GM18502 (cell line): ENCODE data around the gene UBXN6.

ENCODE experiments used
- ATAC-seq: cut with Tn5 transposase; IDR thresholded peaks from one replicate; pipeline ENCODE4 v1.9.1; 2021; ENCODE audit warnings: mild to moderate bottlenecking; ENCODE audit not compliant: unreplicated experiment, poor library complexity

The UBXN6 gene

GRCh38 chr19:4443188-4443587 is 14.4 kb downstream of the UBXN6 start:
- no peak for ATAC-seq

- ATAC-seq, result no peak
Measured at GRCh38 chr19:4442819-4443146, 14.8 kb downstream of the UBXN6 start.

- no peak for ATAC-seq
Measured at GRCh38 chr19:4441994-4442818, 15.4 kb downstream of the UBXN6 start.

DNA sequence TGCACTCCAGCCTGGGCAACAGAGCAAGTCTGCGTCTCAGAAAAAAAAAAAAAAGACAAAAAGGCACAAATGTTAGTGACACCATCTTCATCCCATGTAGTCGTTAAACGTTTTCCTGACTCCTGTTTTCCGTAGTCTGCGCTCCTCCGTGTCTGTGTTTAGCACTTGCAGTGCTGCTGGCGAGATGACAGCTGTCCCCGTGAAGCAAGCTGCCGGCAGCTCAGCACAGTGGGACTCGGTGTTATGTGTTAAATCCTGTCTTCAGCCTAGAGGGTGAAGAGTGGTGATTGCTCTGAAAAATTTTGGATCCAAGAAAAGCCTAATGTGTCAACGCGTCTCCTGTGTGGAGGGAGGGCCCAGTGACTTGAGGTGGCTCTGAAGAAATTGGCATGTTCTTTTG is 18.4 kb downstream of the UBXN6 start:
- no peak for ATAC-seq

DNA sequence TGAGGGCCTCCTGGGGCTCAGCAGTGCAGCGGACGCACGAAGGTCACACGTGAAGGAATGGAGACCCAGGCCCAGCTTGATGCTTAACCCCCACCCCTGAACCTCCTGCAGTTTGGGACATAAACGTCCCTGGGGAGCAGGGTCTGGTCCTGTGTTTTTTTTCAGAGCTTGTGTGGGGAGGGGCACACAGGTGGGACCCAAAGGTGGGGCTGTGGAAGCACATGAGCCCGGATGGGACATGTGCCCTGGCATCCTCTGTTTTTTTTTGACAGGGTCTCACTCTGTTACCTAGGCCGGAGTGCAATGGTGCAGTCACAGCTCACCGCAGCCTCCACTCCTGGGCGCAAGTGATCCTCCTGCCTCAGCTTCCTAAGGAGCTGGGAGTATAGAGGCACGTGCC is 20.5 kb downstream of the UBXN6 start:
- ATAC-seq, result no peak

GRCh38 chr19:4436231-4436630 is 21.4 kb downstream of the UBXN6 start:
- no peak for ATAC-seq

GRCh38 chr19:4434391-4434790 is 23.2 kb downstream of the UBXN6 start:
- ATAC-seq, result no peak

GRCh38 chr19:4432918-4433506 is 24.6 kb downstream of the UBXN6 start:
- ATAC-seq, result no peak

- ATAC-seq, result no peak
Measured at GRCh38 chr19:4431808-4432674, 25.6 kb downstream of the UBXN6 start.

- no peak for ATAC-seq
Measured at GRCh38 chr19:4431296-4431695, 26.3 kb downstream of the UBXN6 start.

GRCh38 chr19:4430760-4431159 is 26.8 kb downstream of the UBXN6 start:
- no peak for ATAC-seq

- no peak for ATAC-seq
Measured at GRCh38 chr19:4429771-4430171, 27.8 kb downstream of the UBXN6 start.

- no peak for ATAC-seq
Measured at GRCh38 chr19:4429256-4429655, 28.3 kb downstream of the UBXN6 start.

DNA sequence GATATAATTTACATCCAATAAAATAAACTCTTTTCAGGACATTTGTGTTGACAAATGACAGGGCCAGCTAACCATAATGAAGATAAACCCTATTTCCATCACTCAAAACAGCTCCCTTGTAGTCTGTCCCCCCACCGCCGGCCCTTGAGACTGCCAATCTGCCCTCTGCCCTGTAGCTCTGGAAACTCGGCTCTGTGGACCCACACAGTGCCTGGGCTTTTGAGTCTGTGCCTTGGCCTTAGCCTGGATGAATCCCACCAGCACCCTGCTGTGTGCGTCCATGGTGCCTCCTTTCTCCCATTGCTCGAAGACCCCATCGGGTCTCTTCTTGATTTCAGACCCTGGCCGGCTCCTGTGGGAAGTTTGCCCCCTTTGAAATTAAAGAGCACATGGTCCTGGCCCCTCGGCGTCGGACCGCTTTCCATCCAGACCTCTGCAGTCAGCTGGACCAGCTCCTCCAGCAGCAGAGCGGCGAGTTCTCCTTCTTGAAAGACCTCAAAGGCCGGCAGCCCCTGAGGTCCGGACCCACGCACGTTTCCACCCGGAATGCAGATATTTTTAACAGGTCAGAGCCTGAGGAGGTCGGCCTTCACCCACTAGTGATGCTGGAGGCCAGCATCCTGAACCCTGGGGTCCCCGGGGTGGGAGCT is 29.1 kb downstream of the UBXN6 start:
- no peak for ATAC-seq

DNA sequence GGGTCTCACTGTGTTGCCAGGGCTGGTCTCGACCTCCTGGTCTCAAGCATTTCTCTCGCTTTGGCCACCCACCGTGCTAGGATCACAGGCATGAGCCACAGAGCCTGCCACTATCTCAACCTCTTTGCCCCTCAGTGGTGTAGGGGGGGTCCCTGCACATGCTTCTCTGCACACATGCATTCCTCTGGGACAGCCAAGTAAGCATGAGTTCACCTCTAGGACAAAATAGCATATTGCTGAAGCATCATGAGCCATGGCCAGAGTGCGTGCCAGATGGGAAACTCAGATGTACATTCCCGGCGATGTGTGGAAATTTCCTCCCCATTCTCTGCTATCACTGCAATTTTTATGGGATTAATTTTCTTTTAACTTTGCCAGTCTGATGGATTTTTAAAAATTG is 32.1 kb downstream of the UBXN6 start:
- ATAC-seq, result no peak

GRCh38 chr19:4423416-4424126 is 34.0 kb downstream of the UBXN6 start:
- no peak for ATAC-seq

DNA sequence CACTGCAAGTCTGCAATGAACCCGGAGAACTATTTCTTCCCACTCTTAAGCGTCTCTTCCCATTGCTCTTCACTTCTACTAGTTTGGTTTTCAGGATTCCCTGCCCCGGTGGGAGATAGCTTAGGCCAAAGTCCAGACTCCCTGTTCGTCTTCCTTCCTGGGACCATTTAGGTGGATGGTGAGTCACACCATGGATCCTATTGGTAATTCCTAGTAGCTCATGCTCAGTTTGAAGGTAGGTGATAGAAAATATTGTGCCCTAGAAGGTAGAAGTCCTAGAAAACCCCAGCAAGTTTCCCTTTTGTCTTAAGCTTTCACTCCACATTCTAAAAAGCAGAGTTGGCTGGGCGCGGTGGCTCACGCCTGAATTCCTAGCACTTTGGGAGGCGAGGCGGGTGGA is 41.3 kb downstream of the UBXN6 start:
- ATAC-seq, result no peak

- no peak for ATAC-seq
Measured at GRCh38 chr19:4415352-4415751, 42.2 kb downstream of the UBXN6 start.

- ATAC-seq, result no peak
Measured at GRCh38 chr19:4414800-4415321, 42.7 kb downstream of the UBXN6 start.
